WTC11 (cell line): ENCODE data around the gene GREM1. TPM values are rescaled to one million over a fixed set of nuclear protein-coding genes. Genes with fewer than 3 reads are reported as not detected.

ENCODE experiments used
- ATAC-seq: fragments of 200-7000 bp; cut with Tn5 transposase; 2 replicates; pipeline ENCODE4 v1.10.0; 2021; ENCODE audit warnings: mild to moderate bottlenecking, moderate library complexity
- CTCF ChIA-PET: fragments of 300-600 bp; sonication (Branson Sonifier 250); formaldehyde crosslinking; loops from one replicate; lab custom pipeline; 2021; ENCODE audit warnings: antibody characterized with exemption; lab: Charles Lee
- POLR2A ChIA-PET: fragments of 350-600 bp; sonication (Branson Sonifier 250); formaldehyde crosslinking; loops from one replicate; lab custom pipeline; 2021; ENCODE audit warnings: antibody characterized with exemption; lab: Charles Lee
- DNase-seq: peaks from one replicate; pipeline ENCODE4 v3.0.0; 2021; ENCODE audit warnings: low spot score
- H3K27ac Mint-ChIP-seq: 2 replicates; pipeline ENCODE4 v1.8.0; 2021; ENCODE audit warnings: mixed read lengths
- H3K27me3 Mint-ChIP-seq: 2 replicates; pipeline ENCODE4 v1.8.0; 2021; ENCODE audit warnings: low read depth, mild to moderate bottlenecking, moderate library complexity, mixed read lengths
- H3K36me3 Mint-ChIP-seq: 2 replicates; pipeline ENCODE4 v1.8.0; 2021; ENCODE audit warnings: mixed read lengths
- H3K4me1 Mint-ChIP-seq: 2 replicates; pipeline ENCODE4 v1.8.0; 2022; ENCODE audit warnings: mixed read lengths
- H3K4me3 Mint-ChIP-seq: 2 replicates; pipeline ENCODE4 v1.8.0; 2021; ENCODE audit warnings: mild to moderate bottlenecking, moderate library complexity, mixed read lengths
- H3K9me3 Mint-ChIP-seq: 2 replicates; pipeline ENCODE4 v1.8.0; 2021; ENCODE audit warnings: mixed read lengths
- ATF2 ChIP-seq: sonication (generic); formaldehyde crosslinking; IDR thresholded peaks from 2 replicates; pipeline ENCODE4 v1.8.1; 2022; ENCODE audit warnings: low read depth, missing genetic modification reagents, borderline replicate concordance
- E2F4 ChIP-seq: sonication (generic); formaldehyde crosslinking; IDR thresholded peaks from 2 replicates; pipeline ENCODE4 v1.8.1; 2022; ENCODE audit warnings: low read depth, mild to moderate bottlenecking, moderate library complexity, missing genetic modification reagents, borderline replicate concordance
- ELF4 ChIP-seq: sonication (generic); formaldehyde crosslinking; IDR thresholded peaks from 2 replicates; pipeline ENCODE4 v1.8.1; 2022; ENCODE audit warnings: low read depth, mild to moderate bottlenecking, moderate library complexity, missing genetic modification reagents
- ERG ChIP-seq: fragments of 250-450 bp; sonication (Bioruptor Pico); IDR thresholded peaks from 2 replicates; pipeline ENCODE4 v1.8.0; 2021; ENCODE audit warnings: mild to moderate bottlenecking
- ETV6 ChIP-seq: sonication (generic); formaldehyde crosslinking; IDR thresholded peaks from 2 replicates; pipeline ENCODE4 v1.8.1; 2022; ENCODE audit warnings: mild to moderate bottlenecking, missing genetic modification reagents
- FOXP4 ChIP-seq: sonication (generic); formaldehyde crosslinking; IDR thresholded peaks from 2 replicates; pipeline ENCODE4 v1.8.0; 2022; ENCODE audit warnings: mild to moderate bottlenecking, missing genetic modification reagents
- GRHL2 ChIP-seq: fragments of 250-450 bp; sonication (Bioruptor Pico); IDR thresholded peaks from 2 replicates; pipeline ENCODE4 v1.8.0; 2022; ENCODE audit warnings: mild to moderate bottlenecking, moderate library complexity; ENCODE audit not compliant: insufficient replicate concordance, severe bottlenecking
- GTF2I ChIP-seq: fragments of 250-450 bp; sonication (Bioruptor Pico); conservative IDR thresholded peaks from 2 replicates; pipeline ENCODE4 v1.4.0; 2021; ENCODE audit warnings: mild to moderate bottlenecking
- IRF1 ChIP-seq: sonication (generic); formaldehyde crosslinking; IDR thresholded peaks from 2 replicates; pipeline ENCODE4 v1.8.0; 2023; ENCODE audit warnings: missing genetic modification reagents
- KAT7 ChIP-seq: sonication (generic); formaldehyde crosslinking; IDR thresholded peaks from 2 replicates; pipeline ENCODE4 v1.8.1; 2023; ENCODE audit warnings: missing genetic modification reagents, mild to moderate bottlenecking, borderline replicate concordance
- MXD4 ChIP-seq: fragments of 250-450 bp; sonication (Bioruptor Pico); IDR thresholded peaks from 2 replicates; pipeline ENCODE4 v1.8.0; 2021; ENCODE audit warnings: mild to moderate bottlenecking, moderate library complexity, borderline replicate concordance
- MYBL2 ChIP-seq: sonication (generic); formaldehyde crosslinking; IDR thresholded peaks from 2 replicates; pipeline ENCODE4 v1.8.1; 2023; ENCODE audit warnings: mild to moderate bottlenecking, moderate library complexity, missing genetic modification reagents
- NR3C1 ChIP-seq: sonication (generic); formaldehyde crosslinking; conservative IDR thresholded peaks from 2 replicates; pipeline ENCODE4 v1.8.1; 2023; ENCODE audit warnings: low read depth, mild to moderate bottlenecking, missing genetic modification reagents
- RELA ChIP-seq: sonication (generic); formaldehyde crosslinking; IDR thresholded peaks from 2 replicates; pipeline ENCODE4 v1.8.1; 2022; ENCODE audit warnings: missing genetic modification reagents, mild to moderate bottlenecking, borderline replicate concordance
- SP1 ChIP-seq: sonication (generic); formaldehyde crosslinking; conservative IDR thresholded peaks from 2 replicates; pipeline ENCODE4 v1.8.1; 2022; ENCODE audit warnings: missing genetic modification reagents
- USF1 ChIP-seq: sonication (generic); formaldehyde crosslinking; IDR thresholded peaks from 2 replicates; pipeline ENCODE4 v1.8.0; 2022; ENCODE audit warnings: mild to moderate bottlenecking, missing genetic modification reagents
- ZMAT4 ChIP-seq: fragments of 250-450 bp; sonication (Bioruptor Pico); IDR thresholded peaks from 2 replicates; pipeline ENCODE4 v1.9.0; 2021; ENCODE audit warnings: mild to moderate bottlenecking
- ZNF138 ChIP-seq: sonication (generic); formaldehyde crosslinking; conservative IDR thresholded peaks from 2 replicates; pipeline ENCODE4 v1.8.1; 2022; ENCODE audit warnings: mild to moderate bottlenecking, moderate library complexity, missing genetic modification reagents
- ZNF263 ChIP-seq: sonication (generic); formaldehyde crosslinking; IDR thresholded peaks from 2 replicates; pipeline ENCODE4 v1.8.1; 2022; ENCODE audit warnings: low read depth, mild to moderate bottlenecking, moderate library complexity, missing genetic modification reagents
- ZNF416 ChIP-seq: fragments of 250-450 bp; sonication (Bioruptor Pico); IDR thresholded peaks from 2 replicates; pipeline ENCODE4 v1.9.0; 2021; ENCODE audit warnings: mild to moderate bottlenecking, inconsistent platforms
- ZNF671 ChIP-seq: fragments of 250-450 bp; sonication (Bioruptor Pico); IDR thresholded peaks from 2 replicates; pipeline ENCODE4 v1.8.0; 2021; ENCODE audit warnings: mild to moderate bottlenecking
- total RNA-seq: library from RNA; stranded (reverse); gene quantifications from 3 replicates; pipeline ENCODE4 v1.2.3, GENCODE V29; 2021

GREM1 gene
- total RNA-seq, 1 experiment from 2014 or later: 0.59 TPM

GRCh38 chr15:32747921-32748342 lies 30.1 kb downstream of the GREM1 start:
- H3K36me3 Mint-ChIP-seq: no peaks in the 10 kb centered on the region
- POLR2A ChIA-PET: no interaction called here
- ATAC-seq: no peak
- DNase-seq: no peak
- TF ChIP-seq ZNF416 (no peak), ELF4 (CRISPR knock-in tag) (no peak), GTF2I (CRISPR knock-in tag) (no peak), ERG (CRISPR knock-in tag) (no peak), ETV6 (CRISPR knock-in tag) (no peak), FOXP4 (CRISPR knock-in tag) (no peak), KAT7 (CRISPR knock-in tag) (no peak), E2F4 (no peak), ATF2 (CRISPR knock-in tag) (no peak), SP1 (no peak), ZNF138 (no peak), ZNF671 (CRISPR knock-in tag) (no peak)
- H3K4me1 Mint-ChIP-seq: peaks cover 18% of the 10 kb centered on the region
- no peak overlapping the region for H3K4me3 Mint-ChIP-seq
- H3K27me3 Mint-ChIP-seq: peaks cover 3% of the 10 kb centered on the region; the same call in 1 of the 2 replicates
- H3K27ac Mint-ChIP-seq: no peak overlapping the region
- H3K9me3 Mint-ChIP-seq: peaks cover 6% of the 10 kb centered on the region; the same call in 1 of the 2 replicates
- CTCF ChIA-PET: no interaction called here

GRCh38 chr15:32750979-32751378 lies 33.2 kb downstream of the GREM1 start:
- H3K27me3 Mint-ChIP-seq: peaks cover 3% of the 10 kb centered on the region; the same call in 1 of the 2 replicates
- no peak overlapping the region for H3K27ac Mint-ChIP-seq
- no peaks in the 10 kb centered on the region for H3K36me3 Mint-ChIP-seq
- H3K4me1 Mint-ChIP-seq: peaks cover 17% of the 10 kb centered on the region
- no peak for ATAC-seq
- POLR2A ChIA-PET: no interaction called here
- CTCF ChIA-PET: no interaction called here
- no peak overlapping the region for H3K4me3 Mint-ChIP-seq
- peaks cover 6% of the 10 kb centered on the region; the same call in 1 of the 2 replicates for H3K9me3 Mint-ChIP-seq
- no peak for DNase-seq
- TF ChIP-seq NR3C1 (CRISPR knock-in tag): no peak
- no peak for TF ChIP-seq IRF1 (CRISPR knock-in tag)
- TF ChIP-seq RELA (CRISPR knock-in tag): no peak
- TF ChIP-seq MXD4 (CRISPR knock-in tag): no peak
- TF ChIP-seq ZNF263: no peak
- no peak for TF ChIP-seq USF1 (CRISPR knock-in tag)
- no peak for TF ChIP-seq GRHL2 (CRISPR knock-in tag)
- TF ChIP-seq ZMAT4 (CRISPR knock-in tag): no peak
- TF ChIP-seq FOXP4 (CRISPR knock-in tag): no peak
- TF ChIP-seq ERG (CRISPR knock-in tag): no peak
- TF ChIP-seq MYBL2 (CRISPR knock-in tag): no peak
